GM12891 (cell line): ENCODE data around the gene SNX15.
A peak's percentile ranks its signal among the peaks of the same experiment; 100 is the strongest.

Experiments used
- DNase-seq: peaks from one replicate; pipeline ENCODE4 v3.0.0; 2011; ENCODE audit warnings: low spot score; ENCODE audit not compliant: insufficient read length
- FAIRE-seq: peaks from 2 replicates; lab custom pipeline; 2011; peaks lifted over from hg19 to GRCh38; lab: Jason Lieb, UNC
- PAX5 ChIP-seq: IDR thresholded peaks from 2 replicates; pipeline ENCODE4 v1.6.1; 2011; ENCODE audit warnings: low read length, moderate library complexity, mild to moderate bottlenecking; ENCODE audit not compliant: insufficient read depth, severe bottlenecking
- POLR2A ChIP-seq: IDR thresholded peaks from 2 replicates; pipeline ENCODE4 v1.6.1; 2011; ENCODE audit warnings: low read depth, low read length, control low read depth
- POLR2AphosphoS5 ChIP-seq: IDR thresholded peaks from 2 replicates; pipeline ENCODE4 v1.6.1; 2011; ENCODE audit warnings: low read depth, low read length, control low read depth
- POU2F2 ChIP-seq: IDR thresholded peaks from 2 replicates; pipeline ENCODE4 v1.6.1; 2011; ENCODE audit warnings: low read depth, mild to moderate bottlenecking, control low read depth, low read length, moderate library complexity
- SPI1 ChIP-seq: IDR thresholded peaks from 2 replicates; pipeline ENCODE4 v1.6.1; 2011; ENCODE audit warnings: low read depth, low read length, control low read depth
- TAF1 ChIP-seq: IDR thresholded peaks from 2 replicates; pipeline ENCODE4 v1.6.1; 2011; ENCODE audit warnings: low read depth, low read length, control low read depth

The SNX15 gene

GRCh38 chr11:65053827-65054508 lies 26.7 kb downstream of the SNX15 start:
- TF ChIP-seq PAX5 (no peak), TAF1 (no peak), POLR2AphosphoS5 (no peak), POU2F2 (no peak), POLR2A (no peak)
- peak; percentile 43 for FAIRE-seq
- no peak for DNase-seq

- FAIRE-seq (no peak), DNase-seq (no peak)
- TF ChIP-seq SPI1 (no peak), TAF1 (no peak), POLR2A (no peak), POU2F2 (no peak), PAX5 (no peak), POLR2AphosphoS5 (no peak)
Measured at GRCh38 chr11:65055538-65055937, 28.3 kb downstream of the SNX15 start.

- TF ChIP-seq POLR2A (no peak), TAF1 (no peak), POLR2AphosphoS5 (no peak), SPI1 (no peak), PAX5 (no peak)
Measured at GRCh38 chr11:65056999-65057398, 29.8 kb downstream of the SNX15 start.

GRCh38 chr11:65057526-65057925 lies 30.3 kb downstream of the SNX15 start:
- TF ChIP-seq POLR2A (no peak), POLR2AphosphoS5 (no peak), POU2F2 (no peak)
- DNase-seq, result no peak
- no peak for FAIRE-seq

More at GRCh38 chr11:65056999-65057398, 29.8 kb downstream of the SNX15 start:
- no peak for DNase-seq
- no peak for FAIRE-seq

GRCh38 chr11:65058012-65058411 lies 30.8 kb downstream of the SNX15 start:
- FAIRE-seq (no peak), DNase-seq (no peak)
- no peak for TF ChIP-seq TAF1

GRCh38 chr11:65058419-65059054 lies 31.3 kb downstream of the SNX15 start, which contains the start of gene NAALADL1:
Gene NAALADL1 (minus strand): TSS chr11:65058553. CDS start chr11:65058521, 32 bp downstream.
- DNase-seq (no peak), FAIRE-seq (no peak)
- TF ChIP-seq POLR2AphosphoS5 (no peak), POU2F2 (no peak), POLR2A (no peak), TAF1 (no peak), SPI1 (no peak), PAX5 (no peak)

GRCh38 chr11:65059523-65059922 lies 32.3 kb downstream of the SNX15 start:
- FAIRE-seq, result no peak

GRCh38 chr11:65059959-65060824 lies 33.0 kb downstream of the SNX15 start:
- FAIRE-seq, result no peak
- TF ChIP-seq SPI1, result no peak
- TF ChIP-seq POU2F2, result no peak
- TF ChIP-seq TAF1, result no peak
- no peak for TF ChIP-seq POLR2AphosphoS5
- TF ChIP-seq PAX5, result no peak
- TF ChIP-seq POLR2A, result no peak

More at GRCh38 chr11:65059523-65059922, 32.3 kb downstream of the SNX15 start:
- TF ChIP-seq POLR2A (no peak), POU2F2 (no peak), TAF1 (no peak), PAX5 (no peak), SPI1 (no peak), POLR2AphosphoS5 (no peak)
- no peak for DNase-seq

GRCh38 chr11:65060913-65061408 lies 33.7 kb downstream of the SNX15 start:
- no peak for TF ChIP-seq POU2F2
- TF ChIP-seq PAX5, result no peak
- TF ChIP-seq TAF1, result no peak
- no peak for TF ChIP-seq POLR2AphosphoS5
- no peak for TF ChIP-seq POLR2A
- TF ChIP-seq SPI1, result no peak
- DNase-seq (no peak), FAIRE-seq (no peak)

More at GRCh38 chr11:65059959-65060824, 33.0 kb downstream of the SNX15 start:
- DNase-seq, result no peak

GRCh38 chr11:65063532-65063931 lies 36.3 kb downstream of the SNX15 start:
- no peak for DNase-seq
- TF ChIP-seq POU2F2 (no peak), SPI1 (no peak), PAX5 (no peak), TAF1 (no peak), POLR2AphosphoS5 (no peak), POLR2A (no peak)

More at GRCh38 chr11:65063532-65063931, 36.3 kb downstream of the SNX15 start:
- FAIRE-seq, result no peak
